GM19238 (cell line): Measurements from ENCODE around the gene KLHL13.
"Not testable (repeated sequence)": the region's sequence is repeated elsewhere in the genome, so short reads cannot be mapped to it uniquely, and the experiment has no call there.

Experiments
- DNase-seq: peaks from one replicate; pipeline ENCODE4 v3.0.0; 2011; ENCODE audit warnings: low spot score; ENCODE audit not compliant: insufficient read length

The KLHL13 gene

GRCh38 chrX:117995378-117995777 lies 121.2 kb downstream of the KLHL13 start:
- no peak for DNase-seq

- DNase-seq = no peak
These were observed 124.4 kb downstream of the KLHL13 start for GRCh38 chrX:117992192-117992723.

- DNase-seq = no peak
These were observed 126.2 kb downstream of the KLHL13 start for GRCh38 chrX:117990438-117990837.

- DNase-seq = no peak
These were observed 127.1 kb downstream of the KLHL13 start for GRCh38 chrX:117989512-117989911.

GRCh38 chrX:117987373-117987772 lies 129.2 kb downstream of the KLHL13 start:
- DNase-seq = no peak

GRCh38 chrX:117985241-117985640 lies 131.4 kb downstream of the KLHL13 start:
- DNase-seq = no peak

- no peak for DNase-seq
These were observed 133.8 kb downstream of the KLHL13 start for GRCh38 chrX:117982694-117983392.

GRCh38 chrX:117978402-117978801 lies 138.2 kb downstream of the KLHL13 start:
- no peak for DNase-seq

- DNase-seq = no peak
These were observed 139.1 kb downstream of the KLHL13 start for GRCh38 chrX:117977526-117977925.

- DNase-seq = no peak
These were observed 143.4 kb downstream of the KLHL13 start for GRCh38 chrX:117973110-117973807.

- DNase-seq = no peak
These were observed 143.9 kb downstream of the KLHL13 start for GRCh38 chrX:117972711-117973109.

- no peak for DNase-seq
These were observed 146.8 kb downstream of the KLHL13 start for GRCh38 chrX:117969782-117970181.

GRCh38 chrX:117969328-117969727 lies 147.3 kb downstream of the KLHL13 start:
- no peak for DNase-seq

- DNase-seq = no peak
These were observed 157.6 kb downstream of the KLHL13 start for GRCh38 chrX:117959045-117959444.

- DNase-seq = no peak
These were observed 159.5 kb downstream of the KLHL13 start for GRCh38 chrX:117957128-117957527.

- not testable (repeated sequence) for DNase-seq
These were observed 177.3 kb downstream of the KLHL13 start for GRCh38 chrX:117939296-117939695.

- DNase-seq = no peak
These were observed 180.5 kb downstream of the KLHL13 start for GRCh38 chrX:117936118-117936517.

- not testable (repeated sequence) for DNase-seq
These were observed 186.5 kb downstream of the KLHL13 start for GRCh38 chrX:117930116-117930515.

- no peak for DNase-seq
These were observed 196.9 kb downstream of the KLHL13 start for GRCh38 chrX:117919755-117920154.

GRCh38 chrX:117910216-117910615 lies 206.4 kb downstream of the KLHL13 start:
- DNase-seq = no peak

GRCh38 chrX:117898226-117898625 lies 218.4 kb downstream of the KLHL13 start:
- no peak for DNase-seq

- DNase-seq = no peak
These were observed 221.2 kb downstream of the KLHL13 start for GRCh38 chrX:117895418-117895817.

- DNase-seq = no peak
These were observed 224.1 kb downstream of the KLHL13 start for GRCh38 chrX:117892469-117892868.
